ENCODE results near the gene TGFBRAP1. TPM values are rescaled to one million over a fixed set of nuclear protein-coding genes. Genes with fewer than 3 reads are reported as not detected.
"Not testable (repeated sequence)": the region's sequence is repeated elsewhere in the genome, so short reads cannot be mapped to it uniquely, and the experiment has no call there.

Gene TGFBRAP1
- total RNA-seq, 1 donor from 2014 or later: 20.6 TPM

- intact Hi-C loops (cut with DNase I): no loop called here
- DNase-seq (ENCODE audit: low spot score) (no peak), ATAC-seq (peak; percentile 5)
These were observed 33.5 kb upstream of the TGFBRAP1 start for GRCh38 chr2:105362862-105363591.

DNA sequence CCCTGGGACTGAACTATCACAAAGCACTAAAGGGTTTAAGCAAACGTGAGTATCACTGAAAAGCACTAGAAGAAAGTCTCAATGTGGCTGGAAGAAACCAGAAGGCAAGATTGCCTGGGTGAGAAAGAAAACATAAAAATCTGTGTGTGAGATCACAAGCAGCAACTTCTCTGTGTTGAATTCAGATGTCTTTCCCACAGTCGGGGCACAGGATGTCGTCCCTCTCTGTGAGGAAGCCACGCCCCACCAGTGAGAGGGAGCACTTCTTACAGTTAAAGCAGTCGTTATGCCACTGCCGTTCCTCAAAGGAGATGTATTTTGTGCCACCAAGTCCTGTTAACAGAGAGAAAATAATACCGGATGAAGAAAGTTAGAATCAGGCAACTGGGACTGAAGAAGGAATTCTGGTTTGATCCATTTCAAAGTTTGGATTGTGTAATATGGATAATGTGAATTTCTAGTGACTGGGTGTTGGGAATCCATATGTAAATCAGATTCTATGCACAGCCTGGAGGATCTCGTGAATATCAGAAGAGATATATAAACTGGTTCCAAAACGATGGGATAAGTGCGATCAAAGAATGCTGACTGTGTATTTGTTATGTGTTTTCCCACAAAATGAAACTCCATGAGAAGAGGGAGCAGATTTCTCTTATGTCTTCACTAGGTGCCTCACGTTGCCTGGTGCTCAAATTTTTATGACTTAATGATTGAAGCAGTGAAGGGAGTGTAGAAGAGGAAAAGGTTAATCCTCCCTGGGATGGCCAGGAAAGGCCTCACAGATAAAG, 31.8 kb upstream of the TGFBRAP1 start:
- no peak for ATAC-seq
- no peak for DNase-seq (ENCODE audit: low spot score)

DNA sequence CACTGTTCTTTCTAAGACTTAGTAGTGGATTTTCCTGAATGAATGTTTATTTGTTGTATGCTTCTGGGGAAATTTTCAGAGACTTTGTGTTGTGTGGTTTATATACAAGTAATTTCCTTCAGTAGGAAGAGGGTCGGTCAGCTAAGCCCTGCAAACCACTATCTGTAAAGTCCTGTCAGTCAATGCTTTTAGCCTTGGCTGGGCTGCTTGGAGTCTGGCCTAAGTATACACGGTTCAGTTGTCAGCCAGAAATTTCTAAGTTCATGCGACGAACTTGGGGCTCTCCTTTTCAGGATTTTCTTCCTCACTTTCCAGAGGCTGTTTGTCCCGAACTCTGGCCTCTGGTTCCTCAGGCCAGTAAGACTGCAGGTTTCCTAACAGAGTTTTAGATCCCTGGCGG, 29.1 kb upstream of the TGFBRAP1 start:
- ATAC-seq (peak; percentile 15), DNase-seq (ENCODE audit: low spot score) (no peak)
- intact Hi-C loops (cut with DNase I): no loop called here

More for the DNA sequence above, 31.8 kb upstream of the TGFBRAP1 start:
- intact Hi-C loops (cut with DNase I): no loop called here

DNA sequence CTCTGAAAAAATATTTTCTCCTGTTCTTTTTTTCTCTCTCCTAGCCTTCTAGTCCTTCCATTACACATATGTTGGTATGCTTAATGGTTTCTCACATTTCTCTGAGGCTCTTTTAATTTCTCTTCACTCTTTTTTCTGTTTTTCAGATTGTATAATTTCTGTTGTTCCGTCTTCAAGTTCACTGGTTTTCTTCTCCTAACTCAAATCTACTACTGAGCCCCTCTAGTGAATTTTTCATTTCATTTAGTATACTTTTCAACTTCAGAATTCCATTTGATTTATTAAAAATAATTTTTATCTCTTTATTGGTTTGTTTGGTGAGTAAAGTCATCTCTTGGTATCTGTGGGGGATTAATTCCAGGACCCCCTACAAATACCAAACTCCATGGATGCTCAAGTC, 27.6 kb upstream of the TGFBRAP1 start:
- intact Hi-C loops (cut with DNase I): no loop called here
- ATAC-seq: no peak

GRCh38 chr2:105344704-105345345, 15.3 kb upstream of the TGFBRAP1 start:
- DNase-seq (ENCODE audit: low spot score) (no peak), ATAC-seq (peak; percentile 44)
- intact Hi-C loops (cut with DNase I): no loop called here

More for the DNA sequence above, 27.6 kb upstream of the TGFBRAP1 start:
- no peak for DNase-seq (ENCODE audit: low spot score)

DNA sequence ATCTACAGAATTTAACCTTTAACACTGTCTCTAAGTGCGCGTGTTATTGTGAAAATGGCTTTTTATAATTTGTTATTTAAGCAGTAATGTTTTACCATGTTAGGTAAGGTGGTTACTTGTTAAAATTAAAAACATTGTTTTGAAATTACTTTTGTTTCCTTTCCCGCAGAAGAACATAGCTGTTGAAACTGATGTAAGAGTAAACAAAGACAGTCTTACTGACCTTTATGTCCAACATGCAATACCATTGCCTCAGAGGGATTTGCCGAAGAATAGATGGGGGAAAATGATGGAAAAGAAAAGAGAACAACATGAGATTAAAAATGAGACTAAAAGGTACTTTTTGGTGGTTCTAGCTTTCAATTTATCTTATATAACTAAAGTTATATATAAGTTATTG, 9.9 kb upstream of the TGFBRAP1 start:
- DNase-seq (ENCODE audit: low spot score): no peak
- intact Hi-C loops (cut with DNase I): no loop called here
- ATAC-seq: no peak

DNA sequence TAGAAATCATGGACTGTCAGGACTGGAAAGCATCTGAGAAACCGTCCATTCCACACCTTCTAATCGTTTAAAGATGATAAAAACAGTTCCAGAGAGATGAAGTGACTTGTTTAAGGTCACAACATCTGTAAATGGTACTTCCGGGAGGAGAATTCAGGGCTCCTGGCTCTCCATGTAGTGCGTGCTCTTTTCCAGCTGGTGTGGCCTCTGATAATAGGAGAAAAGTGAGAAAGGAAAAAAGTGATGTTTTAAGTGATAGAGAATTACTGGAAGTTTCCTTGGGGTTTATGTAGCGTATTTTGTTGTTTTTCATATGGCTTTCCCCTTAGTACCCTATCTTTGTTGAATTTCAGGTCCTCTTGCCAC, 8.5 kb upstream of the TGFBRAP1 start:
- intact Hi-C loops (cut with DNase I): no loop called here
- DNase-seq (ENCODE audit: low spot score): no peak
- ATAC-seq: peak; percentile 2

DNA sequence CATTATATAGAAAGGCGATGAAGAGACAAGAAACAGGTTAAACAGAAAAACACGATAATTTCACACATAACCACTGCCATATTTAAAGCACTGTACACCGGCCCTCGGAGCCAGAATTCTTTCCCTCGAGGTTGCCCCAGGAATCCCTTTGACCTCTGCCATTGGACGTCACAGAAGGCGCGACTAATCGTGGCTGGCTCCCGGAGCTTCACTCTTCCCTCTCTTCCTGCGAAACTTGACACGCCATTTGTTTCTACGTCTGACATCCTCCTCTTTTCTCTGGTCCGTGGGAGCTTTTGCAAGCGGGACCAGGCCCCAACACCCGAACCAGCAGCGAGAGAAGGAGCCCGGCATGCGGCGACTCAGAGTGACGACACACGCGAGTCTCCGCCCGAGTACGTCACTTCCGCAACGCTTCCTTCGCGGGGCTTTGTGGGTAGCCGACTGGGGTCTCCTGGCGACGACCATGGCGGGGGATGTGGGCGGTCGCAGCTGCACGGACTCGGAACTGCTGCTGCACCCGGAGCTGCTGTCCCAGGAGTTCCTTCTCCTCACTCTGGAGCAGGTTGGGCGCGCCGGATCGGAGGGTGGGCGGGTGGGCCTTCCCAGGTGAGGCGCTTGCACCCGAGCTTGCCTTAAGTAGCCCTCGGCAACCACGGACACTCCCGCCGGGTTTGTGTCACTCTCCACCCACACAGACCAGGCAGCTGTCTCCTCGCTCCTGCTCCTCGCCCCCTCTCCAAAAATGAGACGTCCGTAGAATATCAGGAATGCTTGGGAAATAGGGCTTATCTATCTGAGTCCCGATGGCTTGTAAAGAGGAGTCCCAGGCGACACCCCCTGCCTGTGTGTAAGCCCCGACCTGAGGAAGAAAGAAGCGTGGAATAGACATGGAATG, 7.8 kb upstream of the TGFBRAP1 start, which contains the start of gene C2orf49:
TSS of gene C2orf49 (plus strand) at position 419 of the 898 bp plus-strand sequence. CDS start at position 467, 48 bp downstream.
- intact Hi-C loops (cut with DNase I): no loop called here
- peak; percentile 92 for DNase-seq (ENCODE audit: low spot score)
- peak; percentile 98 for ATAC-seq

GRCh38 chr2:105336786-105337121, 7.2 kb upstream of the TGFBRAP1 start:
- no peak for DNase-seq (ENCODE audit: low spot score)
- intact Hi-C loops (cut with DNase I): no loop called here

GRCh38 chr2:105335469-105335868, 5.9 kb upstream of the TGFBRAP1 start:
- ATAC-seq (no peak), DNase-seq (ENCODE audit: low spot score) (no peak)
- intact Hi-C loops (cut with DNase I): no loop called here

More at GRCh38 chr2:105336786-105337121, 7.2 kb upstream of the TGFBRAP1 start:
- ATAC-seq: peak; percentile 7

DNA sequence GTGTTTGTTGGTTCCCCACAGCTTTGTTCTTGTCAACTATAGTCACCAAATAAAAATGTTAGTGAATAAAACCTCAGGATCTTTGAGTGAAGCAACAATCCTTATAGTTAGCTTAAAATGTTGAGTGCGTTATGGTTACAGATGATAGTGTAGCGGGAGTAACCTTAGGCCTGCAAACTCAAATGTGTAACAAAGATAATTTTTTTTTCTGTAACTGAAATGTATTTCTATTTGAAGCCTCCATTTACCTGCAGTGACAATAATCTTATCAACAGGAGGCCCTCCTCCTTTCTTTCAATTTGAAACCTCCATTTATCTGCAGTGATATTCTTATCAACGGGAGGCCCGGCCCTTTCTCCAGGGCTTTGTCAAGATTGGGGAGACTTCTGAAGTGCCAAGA, 4.7 kb upstream of the TGFBRAP1 start:
- intact Hi-C loops (cut with DNase I): no loop called here
- no peak for DNase-seq (ENCODE audit: low spot score)
- ATAC-seq: no peak

GRCh38 chr2:105330681-105331375, 1.3 kb upstream of the TGFBRAP1 start:
- intact Hi-C loops (cut with DNase I): no loop called here
- no peak for ATAC-seq
- DNase-seq (ENCODE audit: low spot score): no peak

GRCh38 chr2:105329197-105329554, 359 bp downstream of the TGFBRAP1 start:
- peak; percentile 33 for ATAC-seq
- intact Hi-C loops (cut with DNase I): no loop called here
- DNase-seq (ENCODE audit: low spot score): peak; percentile 62

GRCh38 chr2:105328281-105329196, 996 bp downstream of the TGFBRAP1 start:
- intact Hi-C loops (cut with DNase I): no loop called here
- ATAC-seq (peak; percentile 57), DNase-seq (ENCODE audit: low spot score) (peak; percentile 58)

GRCh38 chr2:105327690-105328089, 1.8 kb downstream of the TGFBRAP1 start:
- intact Hi-C loops (cut with DNase I): no loop called here
- no peak for ATAC-seq
- DNase-seq (ENCODE audit: low spot score): no peak

DNA sequence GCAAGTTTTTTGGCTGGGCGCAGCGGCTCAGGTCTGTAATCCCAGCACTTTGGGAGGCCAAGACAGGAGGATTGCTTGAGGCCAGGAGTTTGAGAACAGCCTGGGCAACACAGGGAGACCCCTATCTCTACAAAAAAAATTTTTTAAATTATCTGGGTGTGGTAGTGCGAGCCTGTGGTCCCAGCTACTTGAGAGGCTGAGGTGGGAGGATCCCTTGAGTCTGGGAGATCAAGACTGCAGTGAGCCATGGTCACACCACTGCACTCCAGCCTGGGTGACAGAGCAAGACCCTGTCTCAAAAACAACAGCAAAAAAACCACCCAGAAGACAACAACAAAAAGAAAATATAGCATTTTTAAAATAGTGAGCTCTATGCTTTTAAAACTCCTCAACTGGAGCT, 2.3 kb downstream of the TGFBRAP1 start:
- DNase-seq (ENCODE audit: low spot score); intact Hi-C loops (cut with DNase I); ATAC-seq: not testable (repeated sequence)

DNA sequence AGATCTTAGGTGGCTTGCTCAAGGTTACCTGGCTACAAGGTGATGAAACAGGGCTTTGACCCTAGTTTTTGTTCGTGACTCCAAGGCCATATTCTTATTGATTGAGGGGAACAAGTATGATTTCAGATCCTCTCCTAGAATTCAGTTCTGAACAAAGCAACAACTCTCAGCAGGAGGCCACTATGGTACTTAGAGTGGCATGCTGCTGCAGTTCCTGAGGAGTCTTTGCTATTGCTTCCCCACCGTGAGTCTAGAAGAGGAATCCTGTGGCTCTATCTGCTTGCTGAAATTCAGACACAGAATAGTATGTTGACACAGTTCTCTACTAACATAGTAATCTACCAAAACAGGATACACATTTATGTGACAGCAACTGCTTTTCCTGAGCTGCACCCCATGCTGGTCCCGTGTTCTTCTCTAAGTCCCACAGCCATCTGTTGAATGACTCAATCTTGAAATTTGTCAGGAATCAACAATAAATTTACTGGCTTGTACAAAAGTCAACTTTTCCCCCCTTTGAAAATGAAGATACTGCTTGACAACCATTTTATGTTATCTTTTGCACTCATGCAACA, 4.1 kb downstream of the TGFBRAP1 start:
- no peak for DNase-seq (ENCODE audit: low spot score)
- intact Hi-C loops (cut with DNase I): no loop called here
- ATAC-seq: no peak

Measured in sciatic nerve (tissue), 2 donors.